NCI-H510A treated with DMSO at 0.1 percent for 48 hours (cell line): ENCODE results near the gene RAB11B.
"Not testable (repeated sequence)": the region's sequence is repeated elsewhere in the genome, so short reads cannot be mapped to it uniquely, and the experiment has no call there.

Experiments
- DNase-seq: peaks from one replicate; lab custom pipeline; 2025; lab: John Stamatoyannopoulos, UW

The RAB11B gene

DNA sequence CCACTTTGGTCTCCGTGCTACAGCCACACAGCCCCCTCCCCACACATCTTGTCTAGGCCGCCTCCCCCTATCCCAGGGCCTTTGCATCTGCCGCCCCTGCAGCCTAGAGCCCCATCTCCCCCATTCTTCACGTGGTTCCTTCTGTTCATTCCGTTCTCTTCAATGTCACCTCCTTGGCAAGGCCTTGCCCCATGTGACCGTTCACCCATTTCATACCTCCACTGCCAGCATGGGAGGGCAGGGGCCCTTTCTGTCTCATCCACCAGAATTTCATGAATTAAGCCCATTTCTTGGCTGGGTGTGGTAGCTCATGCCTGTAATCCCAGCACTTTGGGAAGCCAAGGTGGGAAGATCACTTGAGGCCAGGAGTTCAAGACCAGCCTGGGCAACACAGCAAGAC, 38.9 kb downstream of the RAB11B start:
- no peak for DNase-seq

DNA sequence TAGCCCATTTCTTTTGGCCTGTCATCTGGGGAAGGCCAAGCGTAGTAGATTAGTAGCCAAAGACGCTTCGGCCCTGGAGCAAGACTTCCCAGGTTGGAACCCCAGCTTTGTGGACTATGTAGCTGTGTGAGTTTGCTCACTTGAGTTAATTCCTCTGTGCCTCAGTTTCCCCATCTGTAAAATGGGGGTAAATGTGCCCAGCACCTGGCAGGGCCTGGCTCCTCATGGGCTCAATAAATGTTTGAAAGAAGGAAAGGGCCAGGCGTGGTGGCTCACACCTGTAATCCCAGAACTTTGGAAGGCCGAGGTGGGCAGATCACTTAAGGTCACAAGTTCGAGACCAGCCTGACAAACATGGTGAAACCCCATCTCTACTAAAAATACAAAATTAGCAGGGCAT, 39.7 kb downstream of the RAB11B start:
- DNase-seq, result no peak

DNA sequence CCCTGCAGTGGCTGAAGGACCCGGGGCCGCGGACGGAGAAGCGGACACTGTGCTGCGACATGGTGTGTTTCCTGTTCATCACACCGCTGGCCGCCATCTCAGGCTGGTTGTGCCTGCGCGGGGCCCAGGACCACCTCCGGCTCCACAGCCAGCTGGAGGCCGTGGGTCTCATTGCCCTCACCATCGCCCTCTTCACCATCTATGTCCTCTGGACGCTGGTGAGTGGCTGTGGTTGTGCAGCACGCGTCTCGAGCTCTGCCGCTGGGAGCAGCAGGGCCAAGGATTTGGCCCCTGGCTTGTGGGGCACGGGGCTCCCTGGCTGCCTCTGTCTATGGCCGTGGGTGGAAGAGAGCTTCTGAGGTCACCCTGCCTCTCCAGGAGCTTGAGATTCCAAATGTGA, 40.5 kb downstream of the RAB11B start:
- DNase-seq, result no peak

DNA sequence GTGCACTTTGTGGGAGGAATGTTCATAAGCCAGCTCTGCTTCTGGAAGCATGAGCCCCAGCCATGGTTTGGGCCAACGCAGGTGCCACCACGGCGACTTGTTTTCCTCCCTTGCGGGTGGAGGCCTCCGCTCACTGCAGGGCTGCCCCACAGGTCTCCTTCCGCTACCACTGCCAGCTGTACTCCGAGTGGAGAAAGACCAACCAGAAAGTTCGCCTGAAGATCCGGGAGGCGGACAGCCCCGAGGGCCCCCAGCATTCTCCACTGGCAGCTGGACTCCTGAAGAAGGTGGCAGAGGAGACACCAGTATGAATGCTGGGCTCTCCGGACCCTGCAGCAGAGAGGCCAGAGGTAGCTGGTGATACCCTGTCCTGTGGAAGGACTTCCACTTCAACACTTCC, 48.1 kb downstream of the RAB11B start:
- no peak for DNase-seq

DNA sequence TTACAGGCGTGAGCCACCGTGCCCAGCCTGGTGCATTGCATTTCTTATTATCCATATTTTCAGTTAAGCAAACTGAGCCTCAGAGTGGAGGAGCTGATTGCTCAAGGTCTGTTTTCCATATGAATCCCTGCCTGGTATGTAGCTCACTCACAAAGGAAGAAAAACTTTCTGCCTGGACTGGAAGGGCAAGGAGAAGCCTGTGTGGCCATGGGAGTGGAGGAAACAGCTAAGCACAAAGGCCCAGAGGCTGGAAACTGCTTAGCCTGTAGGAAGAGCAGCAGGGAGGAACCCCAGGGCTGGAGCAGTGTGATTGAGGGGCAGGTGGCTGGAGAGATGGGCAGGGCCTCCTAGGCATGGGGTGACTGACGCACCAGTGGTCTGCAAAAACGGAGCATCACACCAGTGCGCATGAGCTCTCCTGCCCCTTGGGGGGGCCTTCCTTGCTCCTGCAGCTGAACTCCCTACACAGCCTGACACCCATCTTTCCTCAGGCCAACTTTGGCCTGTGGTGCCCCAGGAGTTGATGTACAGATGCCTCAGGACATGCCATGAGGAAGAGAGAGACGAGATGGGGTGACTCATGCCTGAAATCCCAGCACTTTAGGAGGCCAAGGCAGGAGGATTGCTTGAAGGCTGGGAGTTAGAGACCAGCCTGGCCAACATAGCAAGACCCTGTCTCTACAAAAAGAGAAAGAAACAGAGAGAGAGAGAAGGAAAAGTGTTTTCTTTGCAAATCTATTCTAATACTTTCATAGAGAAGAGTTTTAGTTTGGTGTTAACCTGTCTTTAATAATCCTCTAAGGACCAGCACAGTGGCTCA, 51.8 kb downstream of the RAB11B start:
- no peak for DNase-seq

DNA sequence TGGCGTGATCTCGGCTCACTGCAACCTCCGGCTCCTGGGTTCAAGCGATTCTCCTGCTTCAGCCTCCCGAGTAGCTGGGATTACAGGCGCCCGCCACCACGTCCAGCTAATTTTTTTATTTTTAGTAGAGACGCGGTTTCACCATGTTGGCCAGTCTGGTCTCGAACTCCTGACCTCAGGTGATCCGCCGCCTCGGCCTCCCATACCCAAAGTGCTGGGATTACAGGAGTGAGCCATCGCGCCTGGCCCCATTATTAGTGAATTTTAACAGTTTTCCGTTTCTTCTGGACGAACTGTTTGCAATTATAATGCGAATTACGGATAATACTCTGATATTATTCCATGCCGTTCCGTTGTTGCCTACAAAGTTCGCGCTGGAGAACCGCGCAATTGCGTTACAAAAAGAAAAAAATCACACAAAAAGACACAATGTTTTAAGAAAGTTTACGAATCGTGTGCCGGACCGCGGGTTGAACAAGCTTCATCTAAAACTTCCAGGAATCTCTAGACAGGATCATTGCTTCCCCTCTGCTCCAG, 54.0 kb downstream of the RAB11B start:
- not testable (repeated sequence) for DNase-seq

DNA sequence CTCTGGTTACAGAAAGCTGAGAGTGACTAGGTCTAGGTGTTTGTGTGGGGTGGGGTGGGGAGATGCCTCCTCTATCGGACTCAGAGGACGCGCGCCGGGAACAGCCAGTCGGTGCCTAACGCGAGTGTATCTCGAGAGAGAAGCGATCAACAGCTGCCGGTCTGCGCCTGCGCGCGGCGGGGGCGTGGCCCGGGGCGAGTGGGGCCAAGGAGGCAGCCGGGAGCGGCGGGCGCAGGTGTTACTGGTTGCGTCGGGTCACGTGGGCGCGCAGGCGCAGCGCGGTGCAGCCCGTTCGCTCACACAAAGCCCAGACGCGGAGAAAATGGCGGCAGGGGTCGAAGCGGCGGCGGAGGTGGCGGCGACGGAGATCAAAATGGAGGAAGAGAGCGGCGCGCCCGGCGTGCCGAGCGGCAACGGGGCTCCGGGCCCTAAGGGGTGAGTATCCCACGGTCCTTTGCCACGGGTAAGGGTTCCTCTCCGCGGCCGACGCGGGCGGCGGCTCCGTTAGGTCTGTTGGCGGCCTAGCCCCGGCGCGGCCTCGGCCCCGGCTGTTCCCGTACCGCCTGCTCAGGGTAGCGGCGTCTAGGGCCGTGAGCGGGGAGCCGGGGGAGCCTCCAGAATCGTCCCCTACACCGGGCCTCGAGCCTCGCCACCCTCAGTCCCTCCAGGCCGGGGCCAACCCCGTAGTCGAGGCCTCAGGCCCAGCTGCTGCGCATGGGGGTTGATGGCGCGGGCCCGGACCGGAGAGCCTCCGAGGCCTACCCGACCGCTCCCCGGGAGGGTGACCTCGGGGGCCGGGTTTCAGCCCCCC, 54.7 kb downstream of the RAB11B start, which contains the start of gene HNRNPM:
HNRNPM (plus strand) TSS at position 299 of the 811 bp plus-strand sequence; CDS start at position 323, 24 bp downstream.
- peak; percentile 97 for DNase-seq

DNA sequence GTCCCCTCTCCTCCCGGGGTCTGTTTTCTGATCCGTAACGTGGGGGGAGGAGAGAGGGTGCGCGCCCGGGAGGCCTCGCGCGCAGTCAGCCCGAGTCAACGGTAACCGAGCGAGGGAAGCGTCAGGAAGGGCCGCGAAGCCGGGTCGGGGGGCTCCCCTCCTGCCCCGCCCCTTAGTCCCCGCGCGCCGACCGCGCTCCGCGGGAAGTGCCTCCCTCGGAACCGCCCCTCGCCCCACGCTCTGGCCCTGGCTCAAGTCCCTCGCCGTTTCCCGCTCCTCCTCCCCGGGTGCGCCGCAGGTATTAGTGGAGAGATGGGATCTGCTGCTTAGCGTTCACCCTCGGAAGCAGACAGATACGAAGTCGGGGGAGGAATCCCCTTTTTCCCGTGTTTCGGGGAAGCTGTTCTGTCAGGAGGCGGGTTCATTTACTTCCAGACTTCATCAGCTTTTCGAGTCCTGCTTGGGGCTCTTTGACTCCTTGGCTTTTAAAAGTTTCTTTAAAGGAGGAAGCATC, 55.4 kb downstream of the RAB11B start:
- no peak for DNase-seq

DNA sequence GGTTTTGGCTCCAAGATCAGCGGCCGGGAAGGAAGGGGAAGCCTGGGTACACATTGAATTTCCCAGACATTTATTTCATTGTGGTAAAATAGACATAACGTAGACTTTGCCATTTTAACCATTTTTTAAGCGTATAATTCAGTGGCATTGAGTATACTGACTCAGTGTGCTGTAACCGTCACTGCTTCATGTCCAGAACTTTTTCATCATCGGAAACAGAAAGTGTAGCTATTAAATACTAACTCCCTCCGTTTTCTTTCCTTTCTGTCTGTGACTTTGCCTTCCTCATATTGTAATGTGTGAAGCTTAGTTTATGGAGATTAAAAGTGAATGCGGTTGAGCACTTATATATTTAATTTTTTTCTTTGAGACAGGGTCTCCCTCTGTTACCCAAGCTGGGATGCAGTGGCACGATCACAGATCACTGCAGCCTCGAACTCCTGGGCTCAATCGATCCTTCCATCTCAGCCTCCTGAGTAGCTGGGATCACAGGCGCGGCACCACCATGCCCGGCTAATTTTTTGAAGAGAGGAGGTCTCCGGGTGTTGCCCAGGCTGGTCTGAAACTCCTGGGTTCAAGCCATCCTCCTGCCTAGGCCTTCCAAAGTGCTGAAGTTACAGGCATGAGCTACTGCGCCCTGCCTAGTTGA, 56.0 kb downstream of the RAB11B start:
- no peak for DNase-seq

DNA sequence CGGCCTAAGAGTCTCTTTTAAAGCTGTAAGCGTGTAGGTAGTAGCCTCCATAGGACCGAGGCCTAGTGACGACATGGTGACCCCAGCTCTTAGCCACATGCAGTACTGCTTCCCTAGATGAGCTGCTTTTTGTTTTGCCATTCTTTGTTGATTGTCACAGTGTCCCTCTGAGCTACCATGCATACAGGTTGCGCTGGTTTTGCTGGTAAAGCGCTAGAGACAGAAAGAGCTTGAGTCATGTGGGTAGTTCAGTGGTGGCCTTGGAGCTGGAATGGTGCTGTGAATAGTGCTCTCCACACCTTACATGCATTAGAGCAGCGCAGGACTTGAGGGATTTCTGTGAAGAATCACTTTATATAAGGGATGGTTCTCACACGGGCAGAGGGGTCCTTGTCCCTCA, 59.7 kb downstream of the RAB11B start:
- DNase-seq, result no peak

DNA sequence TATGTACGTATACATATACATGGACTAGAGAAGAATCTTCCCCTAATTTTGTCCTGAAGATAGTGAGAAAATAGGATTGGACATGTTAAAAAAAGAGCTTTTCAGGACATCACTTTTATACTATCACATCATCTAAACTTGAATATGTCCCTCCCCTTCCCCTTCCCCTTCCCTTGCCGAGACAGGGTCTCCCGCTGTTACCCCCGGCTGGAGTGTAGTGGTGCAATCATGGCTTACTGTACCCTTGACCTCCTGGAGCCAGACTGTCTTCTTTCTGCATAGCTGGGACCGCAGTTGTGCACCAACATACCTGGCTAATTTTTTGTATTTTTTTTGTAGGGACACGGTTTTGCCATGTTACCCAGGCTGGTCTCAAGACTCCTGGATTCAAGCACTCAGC, 61.2 kb downstream of the RAB11B start:
- no peak for DNase-seq

DNA sequence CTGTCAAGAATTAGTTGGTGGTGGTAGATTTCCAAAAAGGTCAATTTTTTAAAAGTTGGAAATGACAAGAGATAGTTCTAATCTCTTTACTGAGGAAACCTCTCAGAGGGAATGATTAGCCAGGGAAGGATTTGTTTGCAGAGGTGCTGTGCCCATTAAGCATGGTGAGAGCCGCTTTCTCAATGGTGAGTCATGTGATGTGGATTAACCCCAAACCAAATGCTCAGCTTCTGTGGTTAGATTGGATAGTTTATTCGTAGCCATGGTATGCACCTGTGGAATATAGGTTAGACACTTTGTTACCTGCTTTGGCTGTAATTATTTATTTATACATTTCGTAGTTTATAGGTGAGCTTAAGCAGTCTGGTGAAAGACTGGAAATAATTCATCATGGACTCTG, 61.7 kb downstream of the RAB11B start:
- no peak for DNase-seq

DNA sequence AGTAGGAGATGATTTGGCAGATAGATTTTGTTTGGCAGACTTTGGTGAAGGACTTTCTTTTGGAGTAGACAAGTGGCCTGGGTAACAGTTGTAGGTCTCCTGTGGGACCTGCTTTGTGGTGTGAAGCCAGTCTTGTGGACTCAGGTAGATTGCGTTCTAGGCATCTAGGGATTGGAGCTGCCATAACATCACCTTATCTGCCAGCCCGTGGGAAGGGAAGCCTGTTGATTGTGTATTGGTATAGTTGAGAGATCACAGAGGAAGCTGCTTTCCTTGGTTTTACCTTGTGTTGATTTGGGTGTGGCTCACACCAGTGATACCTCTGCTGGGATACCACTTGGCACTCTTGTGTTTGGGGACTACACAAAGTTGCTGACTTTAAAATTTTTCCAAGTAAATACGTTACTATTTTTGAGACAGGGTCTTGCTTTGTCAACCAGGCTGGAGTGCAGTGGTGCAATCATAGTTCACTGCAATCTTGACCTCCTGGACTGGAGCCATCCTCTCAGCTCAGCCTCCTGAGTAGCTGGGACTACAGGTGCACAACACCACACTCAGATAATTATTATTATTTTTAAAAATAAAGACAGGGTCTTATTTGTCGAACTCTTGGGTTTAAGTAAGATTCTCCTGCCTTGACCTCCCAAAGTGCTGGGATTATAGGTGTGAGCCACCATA, 62.4 kb downstream of the RAB11B start:
- no peak for DNase-seq

DNA sequence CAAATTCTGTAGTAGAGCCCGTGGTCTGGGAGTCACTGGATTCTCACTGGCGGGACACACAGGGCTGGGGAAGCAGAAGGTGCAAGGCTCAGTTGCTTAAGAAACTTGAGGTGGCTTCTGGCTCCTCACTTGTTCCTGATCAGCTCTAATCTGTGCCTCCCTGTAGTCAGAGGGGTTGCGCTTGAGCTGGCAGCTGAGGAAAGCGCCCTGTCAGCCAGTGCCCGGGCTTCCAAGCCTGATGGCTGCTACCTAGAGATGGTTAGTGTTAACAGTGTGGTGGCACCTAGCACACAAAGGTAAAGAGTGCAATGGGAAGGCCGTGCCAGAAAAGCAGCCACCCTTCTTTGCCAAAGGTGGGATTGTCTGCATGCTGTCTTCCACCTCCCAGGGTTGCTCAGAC, 63.5 kb downstream of the RAB11B start:
- no peak for DNase-seq
